Measurements from ENCODE around the gene DENND10.

DNA sequence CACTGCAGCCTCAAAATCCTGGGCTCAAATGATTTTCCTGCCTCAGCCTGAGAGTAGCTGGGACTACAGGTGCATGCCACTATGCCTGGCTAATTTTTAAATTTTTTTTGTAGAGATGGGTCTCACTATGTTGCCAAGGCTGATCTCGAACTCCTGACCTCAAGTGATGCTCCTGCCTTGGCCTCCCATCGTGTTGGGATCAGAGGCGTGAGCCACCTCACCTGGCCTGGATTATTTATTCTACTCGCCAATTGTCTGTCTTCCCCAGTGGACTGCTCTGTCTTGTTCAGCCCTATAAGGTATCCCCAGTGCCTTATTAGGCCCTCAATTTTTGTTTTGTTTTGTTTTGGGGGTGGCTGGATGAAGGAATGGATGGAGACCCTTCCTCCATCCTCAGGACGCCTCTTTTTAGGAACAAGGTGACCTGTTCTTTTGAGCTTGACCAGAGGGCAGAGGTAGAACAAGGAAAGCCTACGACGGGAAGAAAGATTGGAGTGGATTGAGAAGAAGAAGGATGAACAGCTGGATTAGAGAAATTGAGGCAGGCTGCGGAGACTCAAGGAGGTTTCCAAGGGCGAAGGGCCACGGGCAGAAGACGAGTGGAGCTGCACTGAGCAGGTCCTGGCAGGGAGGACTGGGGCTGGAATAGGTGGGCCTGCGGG is 541 bp upstream of the DENND10 start:
- TF ChIP-seq, protein P1, sequence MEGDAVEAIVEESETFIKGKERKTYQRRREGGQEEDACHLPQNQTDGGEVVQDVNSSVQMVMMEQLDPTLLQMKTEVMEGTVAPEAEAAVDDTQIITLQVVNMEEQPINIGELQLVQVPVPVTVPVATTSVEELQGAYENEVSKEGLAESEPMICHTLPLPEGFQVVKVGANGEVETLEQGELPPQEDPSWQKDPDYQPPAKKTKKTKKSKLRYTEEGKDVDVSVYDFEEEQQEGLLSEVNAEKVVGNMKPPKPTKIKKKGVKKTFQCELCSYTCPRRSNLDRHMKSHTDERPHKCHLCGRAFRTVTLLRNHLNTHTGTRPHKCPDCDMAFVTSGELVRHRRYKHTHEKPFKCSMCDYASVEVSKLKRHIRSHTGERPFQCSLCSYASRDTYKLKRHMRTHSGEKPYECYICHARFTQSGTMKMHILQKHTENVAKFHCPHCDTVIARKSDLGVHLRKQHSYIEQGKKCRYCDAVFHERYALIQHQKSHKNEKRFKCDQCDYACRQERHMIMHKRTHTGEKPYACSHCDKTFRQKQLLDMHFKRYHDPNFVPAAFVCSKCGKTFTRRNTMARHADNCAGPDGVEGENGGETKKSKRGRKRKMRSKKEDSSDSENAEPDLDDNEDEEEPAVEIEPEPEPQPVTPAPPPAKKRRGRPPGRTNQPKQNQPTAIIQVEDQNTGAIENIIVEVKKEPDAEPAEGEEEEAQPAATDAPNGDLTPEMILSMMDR (IDR thresholded peaks at IDR 0.05): no peak
- TF ChIP-seq, protein P2, sequence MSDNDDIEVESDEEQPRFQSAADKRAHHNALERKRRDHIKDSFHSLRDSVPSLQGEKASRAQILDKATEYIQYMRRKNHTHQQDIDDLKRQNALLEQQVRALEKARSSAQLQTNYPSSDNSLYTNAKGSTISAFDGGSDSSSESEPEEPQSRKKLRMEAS (CRISPR knock-in tag; IDR thresholded peaks at IDR 0.05): no peak
- TF ChIP-seq KAT7 (CRISPR knock-in tag; IDR thresholded peaks at IDR 0.05; ENCODE audit: borderline replicate concordance) (no peak), ZNF121 (CRISPR knock-in tag; IDR thresholded peaks at IDR 0.05) (no peak), CREM (CRISPR knock-in tag; IDR thresholded peaks at IDR 0.05) (no peak), ZNF317 (CRISPR knock-in tag; IDR thresholded peaks at IDR 0.05; ENCODE audit: borderline replicate concordance, low read depth) (no peak)
